Measurements from ENCODE around the gene VPS52. TPM values are rescaled to one million over a fixed set of nuclear protein-coding genes. Genes with fewer than 3 reads are reported as not detected.

Gene VPS52
- total RNA-seq, 1 donor from 2014 or later = 97.2 TPM

DNA sequence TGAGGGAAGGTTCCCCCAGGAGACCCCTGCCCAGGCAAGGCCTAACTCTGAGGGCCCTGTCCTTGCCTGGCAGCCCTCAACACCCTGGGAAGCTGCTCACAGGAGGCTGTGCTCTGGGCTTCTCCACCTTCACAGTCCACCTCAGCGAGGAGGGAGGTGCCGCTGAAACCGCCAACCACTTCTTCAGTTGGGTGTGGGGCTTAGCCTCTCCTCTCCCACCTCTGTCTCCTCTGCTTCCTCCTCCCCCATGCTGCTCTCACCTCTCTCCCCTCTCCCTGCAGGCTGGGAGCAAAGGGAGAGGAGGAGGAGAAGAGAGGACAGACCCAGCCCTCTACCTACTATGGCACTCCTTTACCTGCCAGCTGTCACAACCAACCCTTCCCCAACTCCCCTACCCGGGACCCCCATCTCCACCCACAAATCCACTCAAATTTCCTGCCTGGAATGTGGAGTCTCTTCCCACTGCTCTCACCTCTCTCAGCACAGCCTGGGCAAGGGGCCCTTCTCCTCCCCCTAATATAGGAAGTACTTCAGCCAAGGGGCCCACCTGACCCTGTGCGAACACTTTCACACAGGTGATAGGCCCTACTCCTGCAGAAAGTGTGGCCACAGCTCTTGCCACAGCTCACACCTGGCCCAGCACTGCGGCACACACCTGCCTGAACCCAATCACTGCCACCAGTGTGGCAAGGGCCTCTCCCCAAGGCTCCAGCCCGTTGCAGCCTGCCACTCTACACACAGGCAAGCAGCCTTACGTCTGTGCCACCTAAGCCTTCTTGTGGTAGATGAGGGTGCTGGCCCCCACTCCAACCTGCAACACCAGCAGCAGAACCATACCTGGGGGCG lies 56.2 kb downstream of the VPS52 start:
- H3K27ac Mint-ChIP-seq = no peak overlapping the region
- intact Hi-C loops (cut with micrococcal nuclease) = no loop called here
- ChIA-PET CTCF (no interaction called here), POLR2A (no interaction called here)
- H3K9me3 Mint-ChIP-seq = no peaks in the 10 kb centered on the region
- TF ChIP-seq CTCF (IDR thresholded peaks at IDR 0.05) = no peak
- no peak for DNase-seq
- H3K4me3 Mint-ChIP-seq = no peak overlapping the region
- H3K27me3 Mint-ChIP-seq = peaks cover 45% of the 10 kb centered on the region
- no peak for ATAC-seq (ENCODE audit: low read depth)
- peaks cover 15% of the 10 kb centered on the region for H3K36me3 Mint-ChIP-seq (ENCODE audit: low read depth)
- peaks cover 18% of the 10 kb centered on the region for H3K4me1 Mint-ChIP-seq

GRCh38 chr6:33213989-33214335 lies 57.7 kb downstream of the VPS52 start:
- Mint-ChIP-seq H3K4me1 (peaks cover 22% of the 10 kb centered on the region), H3K36me3 (ENCODE audit: low read depth) (peaks cover 26% of the 10 kb centered on the region), H3K4me3 (peak overlapping the region; percentile 67), H3K9me3 (no peaks in the 10 kb centered on the region), H3K27ac (no peak overlapping the region), H3K27me3 (peaks cover 38% of the 10 kb centered on the region)
- ATAC-seq (ENCODE audit: low read depth) = no peak
- intact Hi-C loops (cut with micrococcal nuclease) = no loop called here
- ChIA-PET CTCF (no interaction called here), POLR2A (no interaction called here)
- DNase-seq = no peak
- TF ChIP-seq CTCF (IDR thresholded peaks at IDR 0.05) = no peak

DNA sequence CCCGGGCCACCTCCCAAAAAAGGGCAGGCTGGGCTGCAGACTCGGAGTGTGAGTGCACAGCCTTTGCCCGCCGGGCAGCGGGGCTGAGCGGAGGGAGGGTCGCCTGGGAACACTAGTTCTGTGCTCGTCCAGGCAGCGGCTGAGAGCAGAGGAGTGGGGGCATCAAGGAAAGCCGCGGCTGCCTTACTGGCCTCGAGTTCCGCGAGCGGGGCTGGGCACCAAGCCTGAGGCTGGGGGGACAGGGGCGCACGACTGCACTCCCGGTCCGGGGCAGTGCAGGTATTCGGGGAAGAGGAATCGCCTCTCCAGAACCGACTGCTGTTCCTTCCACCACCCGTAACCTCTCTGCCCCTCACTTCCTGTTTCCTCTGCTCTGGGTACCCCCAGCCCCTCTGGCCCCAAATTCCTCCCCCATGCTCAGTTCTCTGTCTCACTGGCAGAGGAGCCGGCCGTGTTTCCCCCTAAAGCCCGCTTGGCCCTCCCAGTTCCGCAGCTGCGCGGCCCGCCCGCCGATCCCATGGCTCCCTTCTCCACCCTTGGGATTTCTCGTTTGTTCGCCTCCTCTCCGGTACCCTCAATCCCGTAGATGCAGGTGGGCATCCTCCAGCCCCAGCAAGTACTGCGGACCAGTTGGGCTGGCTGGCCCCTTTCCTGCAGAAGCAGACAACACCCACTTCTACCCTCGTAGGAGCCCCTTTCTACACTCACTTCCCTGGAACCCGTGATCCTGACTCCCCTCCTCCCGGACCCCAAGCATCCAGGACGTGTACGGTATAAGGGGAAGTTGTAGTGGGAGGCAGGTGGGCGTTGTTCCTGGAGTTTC lies 58.3 kb downstream of the VPS52 start:
- peaks cover 34% of the 10 kb centered on the region for H3K27me3 Mint-ChIP-seq
- ATAC-seq (ENCODE audit: low read depth) (peak; percentile 9), DNase-seq (no peak)
- ChIA-PET POLR2A (no interaction called here), CTCF (no interaction called here)
- H3K27ac Mint-ChIP-seq = no peak overlapping the region
- intact Hi-C loops (cut with micrococcal nuclease) = no loop called here
- H3K36me3 Mint-ChIP-seq (ENCODE audit: low read depth) = peaks cover 26% of the 10 kb centered on the region
- no peak for TF ChIP-seq CTCF (IDR thresholded peaks at IDR 0.05)
- no peaks in the 10 kb centered on the region for H3K9me3 Mint-ChIP-seq
- H3K4me3 Mint-ChIP-seq = peak overlapping the region; percentile 67
- peaks cover 26% of the 10 kb centered on the region for H3K4me1 Mint-ChIP-seq

DNA sequence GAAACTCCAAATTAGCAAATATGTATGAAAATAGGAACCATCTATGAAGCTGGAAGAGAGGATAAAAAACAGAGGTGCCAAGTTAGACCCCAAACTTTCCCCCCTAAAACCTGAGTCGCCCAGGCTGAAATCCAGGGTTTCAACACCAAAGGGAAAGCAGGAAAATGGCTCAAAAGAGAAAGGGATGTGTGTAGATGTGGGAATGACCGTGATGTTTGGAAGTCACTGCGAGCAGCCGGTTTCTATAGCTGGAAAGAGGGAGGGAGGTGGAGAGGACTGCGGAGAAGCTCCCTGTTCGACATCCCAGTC lies 58.9 kb downstream of the VPS52 start:
- Mint-ChIP-seq H3K27me3 (peaks cover 29% of the 10 kb centered on the region), H3K9me3 (no peaks in the 10 kb centered on the region), H3K4me1 (peaks cover 26% of the 10 kb centered on the region), H3K27ac (no peak overlapping the region), H3K4me3 (peak overlapping the region; percentile 67), H3K36me3 (ENCODE audit: low read depth) (peaks cover 26% of the 10 kb centered on the region)
- no peak for ATAC-seq (ENCODE audit: low read depth)
- CTCF ChIA-PET = no interaction called here
- intact Hi-C loops (cut with micrococcal nuclease) = no loop called here
- DNase-seq = no peak
- no peak for TF ChIP-seq CTCF (IDR thresholded peaks at IDR 0.05)
- POLR2A ChIA-PET = no interaction called here

GRCh38 chr6:33211666-33212422 lies 59.8 kb downstream of the VPS52 start:
- CTCF ChIA-PET = no interaction called here
- H3K36me3 Mint-ChIP-seq (ENCODE audit: low read depth) = peaks cover 26% of the 10 kb centered on the region
- POLR2A ChIA-PET = interaction anchor here (0.7 kb wide), 1 partner anchor 50 kb away, joined by 3 read pairs; no protein-coding TSS in a partner anchor
- intact Hi-C loops (cut with micrococcal nuclease) = no loop called here
- peaks cover 26% of the 10 kb centered on the region for H3K27me3 Mint-ChIP-seq
- H3K9me3 Mint-ChIP-seq = no peaks in the 10 kb centered on the region
- no peak for TF ChIP-seq CTCF (IDR thresholded peaks at IDR 0.05)
- DNase-seq = no peak
- H3K4me1 Mint-ChIP-seq = peaks cover 30% of the 10 kb centered on the region
- no peak overlapping the region for H3K27ac Mint-ChIP-seq
- no peak for ATAC-seq (ENCODE audit: low read depth)
- no peak overlapping the region for H3K4me3 Mint-ChIP-seq

Measured in activated B cell treated with CpG ODN at 0.5 μM for 24 hours (primary cell).